Brain microvascular endothelial cell (primary cell): ENCODE data around the gene MSH5.

Experiments used
- DNase-seq: peaks from one replicate; pipeline ENCODE4 v3.0.0-alpha.2; 2020
- H3K27ac ChIP-seq: fragments of 250-450 bp; sonication (Bioruptor Pico); 2 replicates; pipeline ENCODE4 v1.5.1; 2020; ENCODE audit warnings: mild to moderate bottlenecking, moderate library complexity
- H3K27me3 ChIP-seq: fragments of 250-450 bp; sonication (Bioruptor Pico); replicated peaks from 2 replicates; pipeline ENCODE4 v1.5.1; 2020; ENCODE audit warnings: mild to moderate bottlenecking
- H3K36me3 ChIP-seq: fragments of 250-450 bp; sonication (Bioruptor Pico); replicated peaks from 2 replicates; pipeline ENCODE4 v1.5.1; 2020; ENCODE audit warnings: mild to moderate bottlenecking
- H3K4me3 ChIP-seq: 2 replicates; pipeline ENCODE4 v1.5.1; 2011; ENCODE audit warnings: low read depth, mild to moderate bottlenecking, control low read depth, low read length, moderate library complexity
- CTCF ChIP-seq: IDR thresholded peaks from 2 replicates; pipeline ENCODE4 v1.5.1; 2011; ENCODE audit warnings: low read depth, mild to moderate bottlenecking, moderate library complexity, low read length, control low read depth, inconsistent platforms; ENCODE audit errors: missing control alignments
- in situ Hi-C: cut with HindIII; loops from 2 replicates; pipeline ENCODE4 v1.10.0; 2017; ENCODE audit warnings: low sequenced_read_pairs, low pct_ligation_motif_present

The MSH5 gene

GRCh38 chr6:31764198-31764597 is 24.4 kb downstream of the MSH5 start:
- DNase-seq: no peak
- Histone ChIP-seq H3K4me3 (no peak overlapping the region), H3K27ac (no peak overlapping the region), H3K27me3 (no peaks in the 10 kb centered on the region), H3K36me3 (no peaks in the 10 kb centered on the region)
- no peak for TF ChIP-seq CTCF
- in situ Hi-C loops: no loop called here

GRCh38 chr6:31765559-31765909 is 25.7 kb downstream of the MSH5 start:
- Histone ChIP-seq H3K36me3 (no peaks in the 10 kb centered on the region), H3K27me3 (no peaks in the 10 kb centered on the region), H3K4me3 (no peak overlapping the region), H3K27ac (no peak overlapping the region)
- no peak for DNase-seq
- no peak for TF ChIP-seq CTCF
- in situ Hi-C loops: no loop called here

GRCh38 chr6:31765910-31766794 is 26.3 kb downstream of the MSH5 start:
- TF ChIP-seq CTCF: no peak
- Histone ChIP-seq H3K4me3 (peak overlapping the region; percentile 41), H3K27ac (no peak overlapping the region), H3K27me3 (no peaks in the 10 kb centered on the region), H3K36me3 (no peaks in the 10 kb centered on the region)
- no peak for DNase-seq
- in situ Hi-C loops: no loop called here

GRCh38 chr6:31767096-31767645 is 27.4 kb downstream of the MSH5 start:
- no peak for DNase-seq
- in situ Hi-C loops: no loop called here
- H3K27me3 ChIP-seq: no peaks in the 10 kb centered on the region
- no peak overlapping the region for H3K27ac ChIP-seq
- H3K36me3 ChIP-seq: no peaks in the 10 kb centered on the region
- no peak for TF ChIP-seq CTCF
- no peak overlapping the region for H3K4me3 ChIP-seq

GRCh38 chr6:31768363-31769257 is 28.8 kb downstream of the MSH5 start:
- no peak for TF ChIP-seq CTCF
- in situ Hi-C loops: no loop called here
- H3K27me3 ChIP-seq: no peaks in the 10 kb centered on the region
- DNase-seq: no peak
- H3K4me3 ChIP-seq: no peak overlapping the region
- no peak overlapping the region for H3K27ac ChIP-seq
- H3K36me3 ChIP-seq: no peaks in the 10 kb centered on the region
